IMR-90 (cell line): ENCODE measurements around the gene LEUTX. TPM values are rescaled to one million over a fixed set of nuclear protein-coding genes. Genes with fewer than 3 reads are reported as not detected.

Experiments used
- ATAC-seq: fragments of 200-7000 bp; cut with Tn5 transposase; 2 replicates; pipeline ENCODE4 v1.9.1; 2020; ENCODE audit warnings: low read depth, mild to moderate bottlenecking, moderate library complexity
- BruUV-seq: library from RNA; stranded (reverse); fragments of 400-500 nt; replicated peaks from 2 replicates; lab custom pipeline; 2021; lab: Mats Ljungman, UMichigan
- CTCF ChIA-PET: fragments of 300-600 bp; formaldehyde crosslinking; extraction: SDS; loops from one replicate; lab custom pipeline; 2021; ENCODE audit warnings: antibody characterized with exemption; lab: Yijun Ruan, JAX
- POLR2A ChIA-PET: fragments of 300-600 bp; sonication (Branson Sonifier 250); formaldehyde crosslinking; loops from one replicate; lab custom pipeline; 2022; ENCODE audit warnings: antibody characterized with exemption; ENCODE audit not compliant: unreplicated experiment; lab: Charles Lee
- DNase-seq: peaks from one replicate; pipeline ENCODE4 v3.0.0; 2013
- H2AFZ ChIP-seq: replicated peaks from 2 replicates; pipeline ENCODE3; 2013; ENCODE audit warnings: low read length, mild to moderate bottlenecking; ENCODE audit not compliant: poor library complexity
- H2AK5ac ChIP-seq: 2 replicates; pipeline ENCODE4 v1.6.1; 2013; ENCODE audit warnings: low read depth, low read length, inconsistent platforms
- H2AK9ac ChIP-seq: replicated peaks from 2 replicates; pipeline ENCODE3; 2013; ENCODE audit warnings: mild to moderate bottlenecking, low read depth, low read length, moderate library complexity; ENCODE audit not compliant: poor library complexity
- H2BK120ac ChIP-seq: 2 replicates; pipeline ENCODE4 v1.6.1; 2013; ENCODE audit warnings: low read depth, low read length, inconsistent platforms
- H2BK15ac ChIP-seq: 3 replicates; pipeline ENCODE4 v1.6.1; 2013; ENCODE audit warnings: low read depth, low read length, inconsistent platforms
- H2BK20ac ChIP-seq: 2 replicates; pipeline ENCODE4 v1.6.1; 2013; ENCODE audit warnings: low read depth, mild to moderate bottlenecking, inconsistent platforms, low read length, moderate library complexity
- H2BK5ac ChIP-seq: 2 replicates; pipeline ENCODE4 v1.6.1; 2013; ENCODE audit warnings: mild to moderate bottlenecking, low read depth, low read length, inconsistent platforms; ENCODE audit not compliant: poor library complexity, severe bottlenecking
- H3K14ac ChIP-seq: replicated peaks from 2 replicates; pipeline ENCODE4 v1.6.1; 2013; ENCODE audit warnings: low read depth, low read length, inconsistent platforms
- H3K18ac ChIP-seq: 2 replicates; pipeline ENCODE4 v1.6.1; 2013; ENCODE audit warnings: low read depth, low read length, control low read depth
- H3K23ac ChIP-seq: 2 replicates; pipeline ENCODE4 v1.6.1; 2013; ENCODE audit warnings: low read depth, low read length, inconsistent platforms
- H3K27ac ChIP-seq: 2 replicates; pipeline ENCODE4 v1.5.1; 2013; ENCODE audit warnings: mild to moderate bottlenecking, control low read depth, low read length; ENCODE audit not compliant: insufficient read depth
- H3K27me3 ChIP-seq: 2 replicates; pipeline ENCODE4 v1.6.1; 2013; ENCODE audit warnings: low read length; ENCODE audit not compliant: control insufficient read depth, insufficient read depth
- H3K36me3 ChIP-seq: 2 replicates; pipeline ENCODE4 v1.6.1; 2013; ENCODE audit warnings: low read length, mixed read lengths; ENCODE audit not compliant: control insufficient read depth, insufficient read depth
- H3K4ac ChIP-seq: 2 replicates; pipeline ENCODE4 v1.6.1; 2013; ENCODE audit warnings: low read depth, low read length, inconsistent platforms
- H3K4me1 ChIP-seq: 2 replicates; pipeline ENCODE4 v1.6.1; 2013; ENCODE audit warnings: low read length, mixed read lengths; ENCODE audit not compliant: control insufficient read depth, insufficient read depth
- H3K4me2 ChIP-seq: 2 replicates; pipeline ENCODE4 v1.6.1; 2013; ENCODE audit warnings: low read depth, mild to moderate bottlenecking, control low read depth, low read length, moderate library complexity
- H3K4me3 ChIP-seq: 2 replicates; pipeline ENCODE4 v1.5.1; 2013; ENCODE audit warnings: low read depth, mild to moderate bottlenecking, control low read depth, low read length, moderate library complexity; ENCODE audit not compliant: insufficient read depth
- H3K56ac ChIP-seq: 2 replicates; pipeline ENCODE4 v1.6.1; 2013; ENCODE audit warnings: low read length, inconsistent platforms; ENCODE audit not compliant: insufficient read depth; ENCODE audit errors: extremely low read depth
- H3K79me1 ChIP-seq, 2 experiments: 2 replicates each; pipeline ENCODE4 v1.6.1; 2013; ENCODE audit warnings: low read length in 2 of 2, inconsistent platforms in 1 of 2, low read depth in 1 of 2
- H3K9ac ChIP-seq: 2 replicates; pipeline ENCODE4 v1.6.1; 2013; ENCODE audit warnings: low read depth, low read length, control low read depth
- H3K9me1 ChIP-seq: 2 replicates; pipeline ENCODE4 v1.6.1; 2013; ENCODE audit warnings: low read length, inconsistent platforms; ENCODE audit not compliant: insufficient read depth
- H3K9me3 ChIP-seq: 2 replicates; pipeline ENCODE4 v1.6.1; 2013; ENCODE audit warnings: low read length; ENCODE audit not compliant: control insufficient read depth, insufficient read depth
- H4K20me1 ChIP-seq: 2 replicates; pipeline ENCODE4 v1.6.1; 2013; ENCODE audit warnings: low read length, inconsistent platforms; ENCODE audit not compliant: insufficient read depth
- H4K5ac ChIP-seq: 2 replicates; pipeline ENCODE4 v1.6.1; 2013; ENCODE audit warnings: mild to moderate bottlenecking, low read depth, low read length, control low read depth
- H4K8ac ChIP-seq, 2 experiments: 2 replicates each; pipeline ENCODE4 v1.6.1; 2013; ENCODE audit warnings: low read depth in 2 of 2, low read length in 2 of 2, control low read depth in 1 of 2, inconsistent platforms in 1 of 2
- H4K91ac ChIP-seq: 2 replicates; pipeline ENCODE4 v1.6.1; 2013; ENCODE audit warnings: low read depth, low read length, inconsistent platforms; ENCODE audit not compliant: insufficient read depth
- BHLHE40 ChIP-seq: fragments of 150-350 bp; IDR thresholded peaks from 2 replicates; pipeline ENCODE4 v1.6.1; 2016; ENCODE audit warnings: mild to moderate bottlenecking, low read depth, low read length
- CEBPB ChIP-seq: IDR thresholded peaks from 2 replicates; pipeline ENCODE4 v1.6.1; 2012; ENCODE audit warnings: low read depth, low read length, improper control_type of control experiment
- MAFK ChIP-seq: IDR thresholded peaks from 2 replicates; pipeline ENCODE4 v1.6.1; 2012; ENCODE audit warnings: low read depth, low read length, improper control_type of control experiment
- MAZ ChIP-seq: IDR thresholded peaks from 2 replicates; pipeline ENCODE4 v1.6.1; 2012; ENCODE audit warnings: low read depth, mild to moderate bottlenecking, low read length, improper control_type of control experiment, moderate library complexity, borderline replicate concordance
- WGBS, 2 experiments: methylation state at CpG; one replicate each; pipeline versions ENCODE4 v1.1.5 to v1.1.7; 2013; ENCODE audit warnings: missing lambda C conversion rate in 2 of 2; ENCODE audit not compliant: insufficient read length in 1 of 2; ENCODE audit errors: extremely low coverage in 2 of 2; 5-methylcytosine and 5-hydroxymethylcytosine counted together
- dilution Hi-C: fragments of 300-500 bp; cut with HindIII; formaldehyde crosslinking; loops from one replicate; pipeline ENCODE4 v1.14.3; 2018; ENCODE audit warnings: low sequenced_read_pairs; ENCODE audit not compliant: unreplicated experiment
- in situ Hi-C: fragments of 300-500 bp; cut with MboI; formaldehyde crosslinking; loops from 3 replicates; pipeline ENCODE4 v1.14.3; 2019; ENCODE audit warnings: low sequenced_read_pairs, inconsistent platforms, mixed read lengths
- intact Hi-C: fragments of 100-400 bp; cut with micrococcal nuclease; formaldehyde crosslinking; loops from 2 replicates; pipeline ENCODE4 v1.10.0; 2022
- polyA plus RNA-seq, 3 experiments: library from polyadenylated mRNA; depleted of rRNA; stranded (reverse); fragments of >200 nt; gene quantifications; 2 replicates each; pipeline ENCODE4 v1.2.3, GENCODE V29; 2012; ENCODE audit warnings: low replicate concordance in 1 of 3
- total RNA-seq: library from RNA; depleted of rRNA; stranded (reverse); fragments of >200 nt; gene quantifications from 2 replicates; pipeline ENCODE4 v1.2.3, GENCODE V29; 2012

The LEUTX gene
- total and polyA plus RNA-seq, 2 of the 4 experiments (the other 2 are of a cell fraction), result not detected

DNA sequence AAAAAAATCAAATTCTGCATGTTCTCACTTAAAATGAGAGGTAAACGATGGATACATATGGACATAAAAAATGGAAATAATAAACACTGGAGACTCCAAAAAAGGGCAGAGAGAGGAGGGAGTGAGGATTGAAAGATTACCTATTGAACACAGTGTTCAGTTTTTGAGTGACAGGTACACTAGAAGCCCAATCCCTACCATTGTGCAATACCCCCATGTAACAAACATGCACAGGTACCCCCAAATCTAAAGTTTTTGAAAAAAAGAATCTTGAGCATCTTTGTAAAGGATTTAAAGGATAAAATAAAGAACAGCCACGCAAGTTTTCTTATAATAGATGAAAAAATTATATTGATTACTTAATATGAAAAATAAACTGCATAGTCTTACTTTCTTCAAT is 24.1 kb upstream of the LEUTX start:
- peak; percentile 53 for TF ChIP-seq CEBPB
- TF ChIP-seq MAZ, result no peak
- TF ChIP-seq BHLHE40, result no peak
- no peak for TF ChIP-seq MAFK
- BruUV-seq, result no TSS peak
- no CpG with 5 or more reads among the region's 2 CpGs for WGBS, 2 experiments
- no peak overlapping the region for H3K9ac ChIP-seq
- in situ Hi-C loops (no loop called here), intact Hi-C loops (no loop called here), dilution Hi-C loops (no loop called here)
- no peak overlapping the region for H2BK5ac ChIP-seq
- H3K27me3 ChIP-seq, result peaks cover 1% of the 10 kb centered on the region
- H3K9me3 ChIP-seq, result no peaks in the 10 kb centered on the region
- H3K4me2 ChIP-seq, result no peak overlapping the region
- no peak overlapping the region for H4K91ac ChIP-seq
- no peak overlapping the region for H3K56ac ChIP-seq
- H2AK5ac ChIP-seq, result no peak overlapping the region
- CTCF ChIA-PET, result no interaction called here
- H3K4me3 ChIP-seq, result no peak overlapping the region
- no peak overlapping the region for H3K14ac ChIP-seq
- no peak for DNase-seq
- no peak overlapping the region for H2AK9ac ChIP-seq
- H3K4ac ChIP-seq, result no peak overlapping the region
- H3K18ac ChIP-seq, result no peak overlapping the region
- no peaks in the 10 kb centered on the region for H3K4me1 ChIP-seq
- H3K9me1 ChIP-seq, result no peaks in the 10 kb centered on the region
- H4K8ac ChIP-seq, result no peak overlapping the region
- no peak for ATAC-seq
- POLR2A ChIA-PET, result no interaction called here
- no peak overlapping the region for H4K5ac ChIP-seq
- no peak overlapping the region for H3K23ac ChIP-seq
- no peak overlapping the region for H2BK20ac ChIP-seq
- H2BK15ac ChIP-seq, result no peak overlapping the region
- H2AFZ ChIP-seq, result no peak overlapping the region
- no peaks in the 10 kb centered on the region for H3K36me3 ChIP-seq
- no peaks in the 10 kb centered on the region for H4K20me1 ChIP-seq
- H2BK120ac ChIP-seq, result no peak overlapping the region
- no peak overlapping the region for H3K27ac ChIP-seq
- no peaks in the 10 kb centered on the region for H3K79me1 ChIP-seq
